NCI-H748 (cell line): ENCODE results near the gene RARG.
A peak's percentile ranks its signal among the peaks of the same experiment; 100 is the strongest.

Source experiments
- DNase-seq: peaks from one replicate; lab custom pipeline; 2025; ENCODE audit not compliant: unreplicated experiment; lab: John Stamatoyannopoulos, UW

Gene RARG

GRCh38 chr12:53224061-53224896 is 7.7 kb downstream of the RARG start:
- DNase-seq = peak; percentile 40

GRCh38 chr12:53223389-53224060 is 8.5 kb downstream of the RARG start:
- no peak for DNase-seq

DNA sequence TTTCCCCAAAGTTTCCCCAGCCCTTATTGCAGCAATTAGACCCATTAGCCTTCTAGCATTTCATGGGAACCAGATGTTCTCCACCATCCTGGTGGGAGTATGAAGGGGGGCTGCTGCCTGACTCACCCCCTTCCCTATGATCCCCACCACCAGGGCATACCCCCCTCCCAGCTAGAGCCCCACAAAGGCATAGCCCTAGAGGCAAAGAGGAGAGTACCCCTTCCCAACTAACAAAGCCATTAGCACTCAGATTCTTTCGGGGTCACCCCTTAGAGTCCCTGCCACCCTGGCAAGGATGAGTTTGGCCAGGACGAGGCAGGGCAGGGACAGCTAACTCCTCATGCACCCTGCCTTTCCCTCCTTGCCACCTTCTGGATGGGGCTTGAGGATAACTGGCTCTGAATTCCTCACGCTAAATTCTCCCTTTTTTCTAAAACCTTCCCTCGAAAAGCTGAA is 9.2 kb downstream of the RARG start:
- DNase-seq = no peak

GRCh38 chr12:53222170-53222721 is 9.8 kb downstream of the RARG start:
- DNase-seq = no peak

GRCh38 chr12:53221203-53222080 is 10.6 kb downstream of the RARG start:
- peak; percentile 71 for DNase-seq

GRCh38 chr12:53220694-53221202 is 11.3 kb downstream of the RARG start:
- DNase-seq = peak; percentile 91

- DNase-seq = peak; percentile 69
Measured at GRCh38 chr12:53219956-53220693, 11.9 kb downstream of the RARG start.

GRCh38 chr12:53219292-53219955 is 12.6 kb downstream of the RARG start:
- no peak for DNase-seq

GRCh38 chr12:53218551-53219291 is 13.3 kb downstream of the RARG start:
- no peak for DNase-seq

GRCh38 chr12:53217931-53218307 is 14.1 kb downstream of the RARG start:
- DNase-seq = no peak

GRCh38 chr12:53217051-53217930 is 14.7 kb downstream of the RARG start:
- DNase-seq = no peak

GRCh38 chr12:53215497-53215896 is 16.5 kb downstream of the RARG start:
- no peak for DNase-seq

- no peak for DNase-seq
Measured at GRCh38 chr12:53214687-53215455, 17.1 kb downstream of the RARG start.

DNA sequence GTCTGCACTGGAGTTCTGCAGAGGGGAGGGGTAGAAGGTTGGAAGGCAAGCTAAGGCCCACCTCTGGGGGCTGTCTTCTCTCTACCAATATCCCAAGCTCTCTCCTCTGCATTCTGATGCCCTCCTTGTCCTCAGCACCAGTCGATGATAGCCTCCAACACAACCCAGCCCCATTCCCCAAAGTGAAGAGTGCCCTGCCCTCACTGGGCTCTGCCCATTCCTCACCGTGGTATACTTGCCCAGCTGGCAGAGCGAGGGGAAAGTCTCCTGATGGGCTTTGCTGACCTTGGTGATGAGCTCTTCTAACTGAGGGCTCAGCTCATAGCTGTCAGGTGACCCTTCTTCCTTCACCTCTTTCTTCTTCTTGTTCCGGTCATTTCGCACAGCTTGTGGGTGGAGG is 17.8 kb downstream of the RARG start:
- DNase-seq = no peak

- peak; percentile 84 for DNase-seq
Measured at GRCh38 chr12:53213348-53213747, 18.7 kb downstream of the RARG start.

GRCh38 chr12:53212931-53213330 is 19.1 kb downstream of the RARG start:
- DNase-seq = no peak
